Measurements from ENCODE around the gene SLC2A6.
A peak's percentile ranks its signal among the peaks of the same experiment; 100 is the strongest.
"Not testable (repeated sequence)": the region's sequence is repeated elsewhere in the genome, so short reads cannot be mapped to it uniquely, and the experiment has no call there.

Gene SLC2A6

GRCh38 chr9:133459476-133460404, 19.2 kb downstream of the SLC2A6 start, which contains the start of gene CACFD1:
TSS of gene CACFD1 (plus strand) at chr9:133459978. CDS start at chr9:133460067, 89 bp downstream.
- DNase-seq: peak; percentile 90

GRCh38 chr9:133458643-133459312, 20.1 kb downstream of the SLC2A6 start:
- DNase-seq: no peak

- DNase-seq: no peak
Observed at GRCh38 chr9:133457748-133458147, 21.2 kb downstream of the SLC2A6 start.

- DNase-seq: no peak
Observed at GRCh38 chr9:133457233-133457632, 21.7 kb downstream of the SLC2A6 start.

- DNase-seq: no peak
Observed at GRCh38 chr9:133456409-133456808, 22.5 kb downstream of the SLC2A6 start.

- no peak for DNase-seq
Observed at GRCh38 chr9:133455936-133456335, 23.0 kb downstream of the SLC2A6 start.

- no peak for DNase-seq
Observed at GRCh38 chr9:133454943-133455673, 23.8 kb downstream of the SLC2A6 start.

- no peak for DNase-seq
Observed at GRCh38 chr9:133454325-133454724, 24.6 kb downstream of the SLC2A6 start.

- no peak for DNase-seq
Observed at GRCh38 chr9:133453651-133454050, 25.2 kb downstream of the SLC2A6 start.

GRCh38 chr9:133452562-133452961, 26.3 kb downstream of the SLC2A6 start:
- no peak for DNase-seq

GRCh38 chr9:133451865-133452264, 27.0 kb downstream of the SLC2A6 start:
- DNase-seq: not testable (repeated sequence)

GRCh38 chr9:133449760-133450159, 29.1 kb downstream of the SLC2A6 start:
- DNase-seq: no peak

GRCh38 chr9:133448487-133448972, 30.4 kb downstream of the SLC2A6 start:
- DNase-seq: no peak

GRCh38 chr9:133445293-133445969, 33.5 kb downstream of the SLC2A6 start:
- DNase-seq: no peak

- no peak for DNase-seq
Observed at GRCh38 chr9:133443982-133444381, 34.9 kb downstream of the SLC2A6 start.

- DNase-seq: no peak
Observed at GRCh38 chr9:133443248-133443647, 35.7 kb downstream of the SLC2A6 start.

GRCh38 chr9:133441571-133441970, 37.3 kb downstream of the SLC2A6 start:
- DNase-seq: no peak

- no peak for DNase-seq
Observed at GRCh38 chr9:133440874-133441273, 38.0 kb downstream of the SLC2A6 start.

- no peak for DNase-seq
Observed at GRCh38 chr9:133439337-133439736, 39.6 kb downstream of the SLC2A6 start.

GRCh38 chr9:133437753-133438531, 41.0 kb downstream of the SLC2A6 start:
- no peak for DNase-seq

- no peak for DNase-seq
Observed at GRCh38 chr9:133436681-133437080, 42.2 kb downstream of the SLC2A6 start.

All from activated T-cell treated with anti-CD3 and anti-CD28 coated beads for 4 hours (primary cell).